Activated T-helper 17 cell treated with anti-CD3 and anti-CD28 coated beads, Interleukin-2, amount 50 U/mL, for 72 hours (primary cell): Measurements from ENCODE around the gene SDE2. TPM values are rescaled to one million over a fixed set of nuclear protein-coding genes. Genes with fewer than 3 reads are reported as not detected.
"Not testable (repeated sequence)": the region's sequence is repeated elsewhere in the genome, so short reads cannot be mapped to it uniquely, and the experiment has no call there.

Source experiments
- ATAC-seq: fragments of 150-1000 bp; cut with Tn5 transposase; replicated peaks from 2 replicates; pipeline ENCODE4 v1.10.0; 2021; ENCODE audit warnings: mild to moderate bottlenecking, moderate library complexity
- H3K27ac Mint-ChIP-seq: one replicate; pipeline ENCODE4 v1.8.0; 2022; ENCODE audit warnings: mixed read lengths
- H3K27me3 Mint-ChIP-seq: one replicate; pipeline ENCODE4 v1.8.0; 2022; ENCODE audit warnings: mixed read lengths
- H3K36me3 Mint-ChIP-seq: one replicate; pipeline ENCODE4 v1.8.0; 2022; ENCODE audit warnings: low read depth, mild to moderate bottlenecking, mixed read lengths
- H3K4me1 Mint-ChIP-seq: one replicate; pipeline ENCODE4 v1.8.0; 2022; ENCODE audit warnings: mixed read lengths
- H3K4me3 Mint-ChIP-seq: one replicate; pipeline ENCODE4 v1.8.0; 2022; ENCODE audit warnings: mild to moderate bottlenecking, mixed read lengths
- H3K9me3 Mint-ChIP-seq: one replicate; pipeline ENCODE4 v1.8.0; 2022; ENCODE audit warnings: mixed read lengths
- total RNA-seq, 2 donors: library from RNA; stranded (reverse); gene quantifications; one replicate each; pipeline ENCODE4 v1.2.3, GENCODE V29; 2022

The SDE2 gene
- total RNA-seq, 2 donors from 2014 or later, result 16.1 to 18.0 TPM

DNA sequence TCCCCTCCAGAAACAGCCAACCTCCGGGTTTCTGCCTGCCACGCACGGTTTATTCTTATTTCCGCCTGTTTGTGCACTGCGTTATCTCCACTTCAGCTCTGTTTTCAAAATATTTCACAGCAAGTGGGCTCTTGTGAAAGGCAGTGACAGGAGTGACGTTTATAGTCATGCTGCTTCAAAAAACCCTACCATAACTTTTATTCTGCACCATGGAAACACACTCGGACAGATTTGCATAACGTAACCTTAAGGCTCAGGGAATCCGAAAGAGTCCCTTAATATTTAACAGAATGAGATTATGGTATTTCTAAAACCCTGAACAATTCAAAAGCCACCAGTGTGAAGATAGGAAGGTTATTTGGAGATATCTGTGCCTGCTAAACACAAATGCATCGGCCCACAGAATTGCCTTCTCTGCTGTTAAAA, 782 bp upstream of the SDE2 start:
- no peaks in the 10 kb centered on the region for H3K27me3 Mint-ChIP-seq
- ATAC-seq, result peak; percentile 21
- peaks cover 44% of the 10 kb centered on the region for H3K36me3 Mint-ChIP-seq
- H3K27ac Mint-ChIP-seq, result peak overlapping the region; percentile 98
- H3K9me3 Mint-ChIP-seq, result no peaks in the 10 kb centered on the region
- H3K4me3 Mint-ChIP-seq, result peak overlapping the region; percentile 94
- H3K4me1 Mint-ChIP-seq, result peaks cover 40% of the 10 kb centered on the region

DNA sequence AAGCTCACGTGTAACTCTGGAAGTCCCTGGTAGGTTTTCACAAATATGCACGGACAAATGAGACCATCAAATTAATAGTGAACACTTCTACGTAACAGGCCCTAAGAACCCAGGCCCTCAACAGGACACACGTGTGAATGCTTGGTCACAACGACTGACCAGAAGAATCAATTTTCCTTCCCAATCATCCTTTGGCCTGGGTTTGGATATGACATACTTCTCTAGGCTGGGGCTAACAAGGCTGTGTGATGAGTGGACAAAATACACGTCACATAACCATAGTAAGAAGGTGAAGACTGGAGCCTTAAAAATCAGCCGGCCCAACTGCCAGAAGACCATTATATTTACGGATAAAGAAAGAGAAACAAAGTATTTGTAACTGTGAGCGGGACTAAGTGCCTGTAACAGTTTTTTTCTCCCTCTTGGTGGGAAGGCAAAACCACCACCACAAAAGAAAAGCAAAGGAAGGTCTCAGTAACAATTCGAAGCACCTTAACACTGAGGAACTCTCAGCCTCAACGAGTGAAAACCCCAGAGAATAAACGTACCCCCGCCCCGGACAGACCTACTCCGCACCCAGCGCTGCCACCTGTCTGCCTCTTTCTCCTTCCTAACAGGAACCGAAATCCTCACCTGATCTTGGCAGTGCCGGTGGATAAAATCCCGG, 450 bp downstream of the SDE2 start:
- ATAC-seq, result peak; percentile 9
- Mint-ChIP-seq H3K36me3 (peaks cover 56% of the 10 kb centered on the region), H3K27me3 (no peaks in the 10 kb centered on the region), H3K4me3 (peak overlapping the region; percentile 94), H3K9me3 (no peaks in the 10 kb centered on the region), H3K27ac (peak overlapping the region; percentile 98), H3K4me1 (peaks cover 43% of the 10 kb centered on the region)

DNA sequence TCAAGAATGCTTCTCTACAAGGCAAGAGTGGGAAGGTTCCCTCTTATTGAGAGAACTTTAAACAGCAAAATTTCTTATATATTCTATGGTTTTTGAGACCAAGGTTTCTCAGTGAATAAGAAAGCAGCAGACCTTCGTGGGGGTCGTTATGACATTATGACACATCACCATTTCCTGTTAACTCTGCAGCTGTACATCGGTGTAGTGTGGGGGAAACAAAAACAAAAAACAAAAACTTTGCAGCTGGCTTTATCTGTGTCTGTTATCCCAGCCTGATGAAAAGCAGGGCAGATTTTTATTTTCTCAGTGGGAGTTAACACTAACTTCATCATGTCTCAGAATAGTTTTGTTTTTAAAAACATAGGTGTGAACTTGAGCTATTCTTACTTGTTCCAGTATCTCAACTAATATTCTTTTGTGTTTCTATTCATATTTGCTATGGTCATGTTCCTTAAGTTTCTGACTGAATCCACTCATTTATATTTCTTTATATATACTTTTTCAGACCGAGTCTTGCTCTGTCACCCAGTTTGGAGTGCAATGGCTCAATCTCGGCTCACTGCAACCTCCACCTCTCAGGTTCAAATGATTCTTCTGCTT, 2.1 kb downstream of the SDE2 start:
- ATAC-seq, result no peak
- H3K4me1 Mint-ChIP-seq, result peaks cover 32% of the 10 kb centered on the region
- no peaks in the 10 kb centered on the region for H3K27me3 Mint-ChIP-seq
- H3K4me3 Mint-ChIP-seq, result peak overlapping the region; percentile 94
- H3K27ac Mint-ChIP-seq, result peak overlapping the region; percentile 74
- no peaks in the 10 kb centered on the region for H3K9me3 Mint-ChIP-seq
- peaks cover 73% of the 10 kb centered on the region for H3K36me3 Mint-ChIP-seq

DNA sequence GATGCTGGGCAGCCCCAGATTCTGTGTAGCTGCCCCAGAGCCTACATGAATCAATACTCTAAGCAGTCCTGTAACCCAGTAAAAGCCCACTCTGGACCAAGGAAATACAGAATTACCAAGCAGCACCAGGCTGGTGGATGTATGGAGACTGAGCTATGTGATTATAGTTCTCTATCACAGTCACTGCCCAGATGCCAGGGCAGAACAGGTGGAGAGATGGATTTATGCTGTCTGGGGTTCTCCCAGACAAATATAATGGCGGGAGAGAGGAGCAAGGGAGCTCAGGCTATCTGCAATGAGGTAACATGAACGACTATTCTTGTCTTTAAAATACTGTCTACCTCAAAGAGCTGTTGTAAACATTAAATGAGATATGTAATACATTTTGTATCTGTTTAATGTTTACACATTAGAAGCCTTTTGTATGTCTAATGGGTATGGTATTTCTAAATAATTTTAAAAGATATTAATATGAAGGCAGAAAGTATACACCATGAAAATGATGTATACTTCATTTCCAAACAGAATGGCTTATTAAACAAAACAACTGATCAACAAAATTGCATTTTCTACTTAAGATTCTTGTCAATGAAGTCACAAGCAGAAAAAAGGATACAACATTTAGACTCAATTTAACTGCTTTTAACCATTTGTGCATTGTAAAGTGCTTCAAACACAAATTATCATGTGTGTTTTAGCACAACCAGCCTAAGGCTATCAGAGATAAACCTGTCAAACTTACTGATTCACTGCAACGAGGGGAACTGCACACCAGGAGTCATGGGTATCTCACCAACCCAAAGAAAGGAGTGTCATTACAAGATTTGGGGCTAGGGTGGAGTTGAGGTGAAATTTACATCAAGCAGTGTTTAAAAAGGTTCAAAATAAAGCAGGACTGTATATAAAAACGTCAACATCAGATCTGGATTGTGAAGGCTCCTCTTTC, 3.0 kb downstream of the SDE2 start:
- no peak for ATAC-seq
- Mint-ChIP-seq H3K4me1 (peaks cover 34% of the 10 kb centered on the region), H3K27ac (peak overlapping the region; percentile 74), H3K9me3 (no peaks in the 10 kb centered on the region), H3K27me3 (no peaks in the 10 kb centered on the region), H3K4me3 (peak overlapping the region; percentile 94), H3K36me3 (peaks cover 81% of the 10 kb centered on the region)

DNA sequence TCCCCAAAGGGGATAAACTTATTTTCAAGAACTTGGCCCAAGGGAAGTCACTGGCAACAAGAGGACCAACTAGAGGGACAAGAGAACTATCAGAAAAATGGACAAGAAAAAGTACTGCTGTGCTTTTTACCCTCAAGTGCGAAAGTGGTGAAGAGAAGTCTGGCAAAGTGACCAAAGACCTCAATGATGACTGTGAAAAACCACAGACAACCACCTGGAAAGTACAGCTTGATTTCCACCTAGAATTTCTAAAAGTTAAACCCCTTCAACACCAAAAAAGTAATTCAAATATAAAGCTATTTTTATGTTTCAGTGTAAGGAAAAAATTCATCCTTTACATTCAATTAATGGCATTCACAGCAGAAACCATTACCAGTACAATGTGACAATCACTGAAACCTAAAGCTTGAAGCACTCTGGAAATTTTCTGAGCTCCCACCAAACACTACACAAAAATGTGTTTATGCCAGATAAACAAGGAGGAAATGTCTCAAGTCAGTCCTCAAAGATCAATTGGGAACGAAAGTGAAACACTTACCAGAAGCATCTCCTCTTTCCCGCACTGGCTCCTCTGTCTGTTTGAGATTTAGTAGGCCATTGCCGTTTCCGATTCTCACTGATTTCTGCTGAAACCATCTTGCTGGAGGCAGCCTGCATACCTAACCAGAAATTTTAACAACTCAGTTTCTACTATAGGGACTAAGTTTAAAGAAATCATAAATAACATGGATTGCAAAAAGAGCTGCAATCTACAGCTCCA, 8.3 kb downstream of the SDE2 start:
- ATAC-seq, result peak; percentile 74
- H3K36me3 Mint-ChIP-seq, result peaks cover 100% of the 10 kb centered on the region
- no peaks in the 10 kb centered on the region for H3K9me3 Mint-ChIP-seq
- peak overlapping the region; percentile 70 for H3K4me3 Mint-ChIP-seq
- peak overlapping the region; percentile 76 for H3K27ac Mint-ChIP-seq
- no peaks in the 10 kb centered on the region for H3K27me3 Mint-ChIP-seq
- peaks cover 24% of the 10 kb centered on the region for H3K4me1 Mint-ChIP-seq

DNA sequence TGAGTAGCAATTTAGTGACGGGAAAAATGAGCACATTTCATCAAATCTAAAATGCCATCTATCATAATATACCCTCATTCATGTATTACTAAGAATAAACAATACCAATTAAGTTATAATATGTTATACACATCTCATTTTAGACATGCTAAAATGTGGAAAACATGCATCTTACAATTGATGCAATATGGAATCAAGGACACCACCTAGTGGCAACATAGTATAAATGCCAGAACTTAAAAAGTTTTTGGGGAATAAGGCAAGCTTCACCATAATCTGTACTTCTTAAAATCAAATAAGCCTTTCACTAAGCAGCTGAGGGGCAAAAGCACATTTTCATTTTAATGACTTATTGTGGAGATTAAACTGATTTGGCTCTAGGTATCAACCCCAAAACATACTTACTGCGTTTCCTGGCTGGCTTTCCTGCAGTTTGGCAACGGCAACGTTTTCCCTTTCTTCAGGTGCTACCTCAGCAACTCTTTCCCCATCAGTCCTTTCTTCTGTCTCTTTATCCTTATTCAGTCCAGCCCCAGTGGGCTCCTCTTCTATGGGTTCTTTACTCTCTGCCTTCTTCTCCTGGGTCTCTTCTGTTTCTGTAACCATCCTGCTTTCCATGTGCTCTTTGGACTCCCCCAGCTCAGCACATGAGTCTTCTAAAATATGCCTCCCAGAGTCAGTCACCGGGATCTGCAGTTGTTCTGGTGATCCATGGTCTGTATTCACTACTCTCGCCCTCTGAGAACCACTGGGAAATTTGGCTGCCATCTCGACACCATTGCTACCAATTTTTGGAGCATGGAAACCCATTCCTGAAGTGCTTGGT, 11.4 kb downstream of the SDE2 start:
- Mint-ChIP-seq H3K36me3 (peaks cover 100% of the 10 kb centered on the region), H3K4me3 (no peak overlapping the region), H3K27ac (no peak overlapping the region), H3K9me3 (no peaks in the 10 kb centered on the region), H3K27me3 (no peaks in the 10 kb centered on the region), H3K4me1 (peaks cover 13% of the 10 kb centered on the region)
- ATAC-seq, result no peak

DNA sequence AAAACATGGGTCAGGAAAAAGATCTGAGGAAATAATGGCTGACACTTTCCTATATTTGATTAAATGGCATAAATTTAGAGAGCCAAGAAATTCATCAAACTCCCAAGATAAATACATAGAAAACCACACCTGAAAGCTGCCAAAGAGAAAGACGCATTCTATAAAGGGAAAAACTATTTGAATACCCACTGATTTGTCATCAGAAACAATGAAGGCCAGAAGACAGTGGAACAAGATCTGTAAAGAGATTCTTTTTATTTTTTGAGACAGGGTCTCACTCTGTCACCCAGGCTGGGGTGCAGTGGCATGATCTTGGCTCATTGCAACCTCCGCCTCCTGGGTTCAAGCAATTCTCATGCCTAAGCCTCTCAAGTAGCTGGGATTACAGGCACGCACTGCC, 17.4 kb downstream of the SDE2 start:
- Mint-ChIP-seq H3K9me3 (no peaks in the 10 kb centered on the region), H3K27me3 (no peaks in the 10 kb centered on the region), H3K4me3 (no peak overlapping the region), H3K4me1 (no peaks in the 10 kb centered on the region), H3K36me3 (peaks cover 85% of the 10 kb centered on the region), H3K27ac (no peak overlapping the region)
- ATAC-seq, result no peak

DNA sequence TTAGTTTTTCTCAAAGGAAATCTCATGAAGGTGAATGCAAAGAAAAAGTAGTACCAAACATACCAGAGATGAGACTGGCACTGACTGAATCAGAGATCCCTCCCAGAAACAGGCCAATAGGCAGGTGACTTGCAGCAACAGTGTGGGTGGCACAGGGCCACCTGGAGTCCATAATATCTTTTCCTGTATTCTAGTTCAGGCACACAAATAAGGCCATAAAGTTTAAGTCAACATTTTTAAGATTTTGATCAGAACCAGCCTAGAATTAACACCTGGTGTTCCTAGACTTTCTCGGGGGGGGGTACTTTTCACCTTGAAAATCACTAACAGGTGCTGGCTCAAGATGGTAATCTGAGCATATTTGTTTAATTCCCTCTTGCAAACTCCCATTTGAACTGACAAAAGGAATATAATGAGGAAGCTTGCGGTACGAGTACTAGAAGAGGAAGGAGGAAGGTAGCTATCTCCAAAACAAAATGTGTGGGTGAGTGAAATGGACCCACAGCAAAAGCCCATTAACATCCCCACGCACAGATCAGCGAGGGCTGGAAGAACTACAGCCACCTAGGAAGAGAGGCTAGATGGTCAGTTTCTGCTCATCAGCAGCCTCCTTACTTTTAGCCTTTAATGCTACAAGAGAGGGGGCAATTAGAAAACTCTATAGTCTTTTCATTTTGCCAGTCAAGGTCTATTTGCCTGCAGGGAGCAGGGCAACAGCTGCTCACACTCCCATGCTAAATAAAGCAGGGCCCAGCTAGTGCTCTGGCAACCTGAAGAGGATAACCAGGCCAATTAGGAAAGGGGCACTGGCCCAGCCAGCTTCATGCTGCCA, 18.9 kb downstream of the SDE2 start:
- no peaks in the 10 kb centered on the region for H3K4me1 Mint-ChIP-seq
- no peak overlapping the region for H3K27ac Mint-ChIP-seq
- ATAC-seq, result no peak
- no peak overlapping the region for H3K4me3 Mint-ChIP-seq
- no peaks in the 10 kb centered on the region for H3K9me3 Mint-ChIP-seq
- H3K27me3 Mint-ChIP-seq, result no peaks in the 10 kb centered on the region
- H3K36me3 Mint-ChIP-seq, result peaks cover 70% of the 10 kb centered on the region

DNA sequence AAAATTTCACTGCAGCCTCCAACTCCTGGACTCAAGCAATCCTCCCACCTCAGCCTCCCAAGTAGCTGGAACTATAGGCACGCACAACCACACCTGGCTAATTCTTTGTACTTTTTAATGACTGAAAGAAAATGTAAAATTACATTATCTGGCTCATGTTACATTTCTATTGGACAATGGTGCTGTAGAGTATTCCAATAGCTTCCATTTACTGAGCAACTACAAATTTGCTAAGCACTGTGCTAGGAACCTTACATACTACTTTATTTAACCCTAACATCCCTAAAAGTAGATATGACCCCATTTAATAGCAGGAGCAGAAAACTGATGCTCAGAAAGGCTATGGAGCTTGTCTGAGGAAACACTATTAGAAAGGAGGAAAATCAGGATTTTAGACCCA, 19.7 kb downstream of the SDE2 start:
- H3K27me3 Mint-ChIP-seq, result no peaks in the 10 kb centered on the region
- H3K9me3 Mint-ChIP-seq, result no peaks in the 10 kb centered on the region
- no peak overlapping the region for H3K27ac Mint-ChIP-seq
- H3K4me1 Mint-ChIP-seq, result no peaks in the 10 kb centered on the region
- H3K36me3 Mint-ChIP-seq, result peaks cover 62% of the 10 kb centered on the region
- no peak for ATAC-seq
- H3K4me3 Mint-ChIP-seq, result no peak overlapping the region

DNA sequence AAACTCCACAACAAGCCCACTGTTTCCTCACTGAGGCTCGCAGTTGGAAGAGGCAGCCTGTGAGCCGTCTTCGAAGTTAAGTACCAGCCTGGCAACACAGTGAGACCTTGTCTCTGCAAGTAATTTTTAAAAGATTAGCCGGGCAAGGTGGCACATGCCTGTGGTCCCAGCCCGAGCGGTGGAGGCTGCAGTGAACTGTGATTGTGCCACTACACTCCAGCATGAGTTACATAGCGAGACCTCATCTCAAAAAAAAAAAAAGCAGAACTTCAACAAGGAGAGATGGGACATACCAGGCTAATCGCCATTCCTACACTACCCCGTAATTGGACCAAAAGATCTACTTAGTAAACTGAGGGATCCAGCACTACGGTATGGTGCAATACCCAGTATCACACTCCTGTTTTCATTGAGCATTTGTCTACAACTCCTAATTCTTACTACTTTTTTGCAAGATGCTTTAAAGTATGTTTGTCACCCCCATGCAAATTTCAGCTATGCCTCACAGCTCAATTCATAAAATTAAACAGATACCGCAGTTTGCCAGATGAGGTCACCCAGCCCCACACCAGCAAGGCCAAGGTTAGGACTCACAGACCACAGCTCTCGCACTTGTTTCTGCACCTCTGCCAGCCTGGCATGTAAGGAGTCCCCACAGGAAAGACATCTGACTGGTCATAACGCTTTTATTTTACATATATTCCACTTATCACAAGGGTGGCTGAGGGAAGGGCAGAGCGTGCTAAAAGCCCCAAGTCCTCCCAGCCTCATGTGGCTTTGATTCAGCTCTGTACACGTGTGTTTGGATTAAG, 21.0 kb downstream of the SDE2 start:
- ATAC-seq, result no peak
- peaks cover 50% of the 10 kb centered on the region for H3K36me3 Mint-ChIP-seq
- H3K9me3 Mint-ChIP-seq, result no peaks in the 10 kb centered on the region
- H3K27me3 Mint-ChIP-seq, result no peaks in the 10 kb centered on the region
- no peak overlapping the region for H3K4me3 Mint-ChIP-seq
- H3K4me1 Mint-ChIP-seq, result no peaks in the 10 kb centered on the region
- H3K27ac Mint-ChIP-seq, result no peak overlapping the region

DNA sequence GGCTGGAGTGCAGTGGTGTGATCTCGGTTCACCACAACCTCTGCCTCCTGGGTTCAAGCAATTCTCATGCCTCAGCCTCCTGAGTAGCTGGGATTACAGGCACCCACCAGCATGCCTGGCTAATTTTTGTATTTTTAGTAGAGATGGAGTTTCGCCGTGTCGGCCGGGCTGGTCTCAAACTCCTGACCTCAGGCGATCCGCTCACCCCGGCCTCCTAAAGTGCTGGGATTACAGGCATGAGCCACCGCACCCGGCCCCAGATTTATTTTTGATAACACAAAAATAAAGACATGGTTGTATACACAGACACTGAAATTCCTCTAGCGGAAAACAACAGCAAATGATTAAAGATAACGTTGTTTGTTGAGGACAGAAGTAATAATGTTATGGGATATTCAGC, 24.0 kb downstream of the SDE2 start:
- H3K27me3 Mint-ChIP-seq, ATAC-seq, H3K9me3 Mint-ChIP-seq, H3K4me1 Mint-ChIP-seq, H3K4me3 Mint-ChIP-seq, H3K27ac Mint-ChIP-seq: not testable (repeated sequence)
- peaks cover 20% of the 10 kb centered on the region for H3K36me3 Mint-ChIP-seq

DNA sequence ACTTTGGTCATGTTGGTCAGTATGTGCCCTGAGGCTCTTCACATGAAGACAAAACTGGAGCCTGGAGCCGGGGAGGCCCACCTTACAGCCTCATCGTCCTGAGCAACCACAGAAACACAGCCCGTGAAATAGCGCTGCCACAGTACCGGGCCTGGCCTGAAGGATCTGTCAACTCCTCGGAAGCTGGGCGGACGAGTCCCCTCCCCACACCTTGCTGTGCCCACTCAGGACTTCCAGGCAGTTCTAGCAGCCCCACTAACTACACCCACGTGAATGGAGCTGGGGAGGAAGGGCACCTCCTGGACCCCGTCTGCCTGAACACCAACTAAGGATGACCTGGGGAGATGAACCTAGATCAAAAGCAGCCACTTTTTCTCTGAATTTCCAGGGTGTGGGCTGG, 24.7 kb downstream of the SDE2 start:
- Mint-ChIP-seq H3K9me3 (no peaks in the 10 kb centered on the region), H3K27ac (no peak overlapping the region), H3K4me1 (no peaks in the 10 kb centered on the region), H3K27me3 (no peaks in the 10 kb centered on the region), H3K36me3 (peaks cover 13% of the 10 kb centered on the region), H3K4me3 (no peak overlapping the region)
- ATAC-seq, result no peak
